Parathyroid adenoma (tissue), 2 donors: Measurements from ENCODE around the gene ACTRT2.

Experiments
- H2AFZ ChIP-seq: fragments of 300-600 bp; sonication (generic); one replicate; pipeline ENCODE4 v1.7.0; 2017; ENCODE audit warnings: antibody characterized with exemption, mild to moderate bottlenecking
- H3K27ac ChIP-seq: fragments of 300-600 bp; sonication (generic); one replicate; pipeline ENCODE4 v1.7.0; 2017
- H3K27me3 ChIP-seq: fragments of 300-600 bp; sonication (generic); one replicate; pipeline ENCODE4 v1.7.0; 2017; ENCODE audit warnings: low read length; ENCODE audit not compliant: control insufficient read depth, insufficient read depth
- H3K36me3 ChIP-seq: fragments of 300-600 bp; sonication (generic); one replicate; pipeline ENCODE4 v1.7.0; 2017; ENCODE audit warnings: low read length; ENCODE audit not compliant: control insufficient read depth, insufficient read depth
- H3K4me1 ChIP-seq: fragments of 300-600 bp; sonication (generic); one replicate; pipeline ENCODE4 v1.7.0; 2017; ENCODE audit warnings: control low read depth
- H3K4me2 ChIP-seq: fragments of 300-600 bp; sonication (generic); one replicate; pipeline ENCODE4 v1.7.0; 2017; ENCODE audit warnings: low read length
- H3K4me3 ChIP-seq: fragments of 300-600 bp; sonication (generic); one replicate; pipeline ENCODE4 v1.7.0; 2017; ENCODE audit warnings: low read depth, low read length
- H3K79me2 ChIP-seq: fragments of 300-600 bp; sonication (generic); one replicate; pipeline ENCODE4 v1.7.0; 2017; ENCODE audit warnings: control low read depth
- H3K9ac ChIP-seq: fragments of 300-600 bp; sonication (generic); one replicate; pipeline ENCODE4 v1.7.0; 2017; ENCODE audit warnings: mild to moderate bottlenecking
- H3K9me3 ChIP-seq: fragments of 300-600 bp; sonication (generic); one replicate; pipeline ENCODE4 v1.7.0; 2017; ENCODE audit warnings: low read length; ENCODE audit not compliant: control insufficient read depth
- TF ChIP-seq, protein P1 (sequence below): fragments of 300-600 bp; sonication (generic); IDR thresholded peaks from one replicate; pipeline ENCODE4 v1.7.0; 2017; ENCODE audit warnings: antibody characterized with exemption, mild to moderate bottlenecking
- donor health status: primary hyperparathyroidism.

Gene ACTRT2

DNA sequence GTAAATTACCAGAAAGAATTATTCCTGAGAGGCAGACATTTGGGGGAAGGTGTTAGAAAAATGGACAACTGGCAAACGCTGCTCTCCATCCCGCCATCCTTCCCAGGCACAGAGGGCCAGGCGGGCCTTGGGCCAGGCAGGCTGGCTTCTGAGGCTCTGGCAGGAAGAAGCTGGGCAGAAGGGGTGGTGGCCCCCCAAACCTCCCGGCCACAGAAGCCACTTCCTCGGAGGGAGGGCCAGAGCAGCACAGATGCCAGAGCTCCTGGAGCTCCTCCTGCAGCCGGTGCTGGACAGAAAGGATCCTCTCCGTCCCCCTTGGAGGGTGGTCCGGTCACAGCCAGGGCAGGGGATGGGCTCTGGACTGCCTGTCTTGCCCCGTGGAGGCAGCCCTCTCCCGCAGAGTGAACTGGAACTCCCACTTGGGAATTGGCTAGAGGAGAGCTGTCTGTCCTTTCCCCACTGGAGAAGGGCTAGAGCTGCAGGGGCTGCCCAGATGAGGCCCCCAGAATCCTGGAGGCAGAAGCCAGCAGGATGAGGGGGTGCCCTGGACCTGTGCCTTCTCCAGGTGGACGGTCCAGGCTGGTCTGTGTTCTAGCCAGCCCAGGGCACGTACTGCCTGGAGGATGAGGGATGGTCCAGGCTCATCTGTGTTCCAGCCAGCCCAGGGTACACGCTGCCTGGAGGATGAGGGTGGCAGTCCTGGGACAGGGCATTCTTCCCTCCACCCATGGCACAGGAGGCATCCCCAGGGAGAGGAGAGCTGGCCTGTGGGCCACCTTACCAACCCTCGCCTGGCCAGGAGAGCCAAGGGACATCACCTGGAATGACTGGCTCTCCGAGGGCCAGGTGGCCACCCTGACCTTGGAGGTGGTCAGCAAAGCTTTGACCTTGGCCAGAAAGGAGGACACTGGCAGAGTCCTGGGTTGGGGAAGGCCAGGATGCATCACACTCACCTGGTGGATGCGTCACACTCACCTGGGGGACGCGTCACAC, 47.4 kb upstream of the ACTRT2 start:
- H3K36me3 ChIP-seq = no peaks in the 10 kb centered on the region

DNA sequence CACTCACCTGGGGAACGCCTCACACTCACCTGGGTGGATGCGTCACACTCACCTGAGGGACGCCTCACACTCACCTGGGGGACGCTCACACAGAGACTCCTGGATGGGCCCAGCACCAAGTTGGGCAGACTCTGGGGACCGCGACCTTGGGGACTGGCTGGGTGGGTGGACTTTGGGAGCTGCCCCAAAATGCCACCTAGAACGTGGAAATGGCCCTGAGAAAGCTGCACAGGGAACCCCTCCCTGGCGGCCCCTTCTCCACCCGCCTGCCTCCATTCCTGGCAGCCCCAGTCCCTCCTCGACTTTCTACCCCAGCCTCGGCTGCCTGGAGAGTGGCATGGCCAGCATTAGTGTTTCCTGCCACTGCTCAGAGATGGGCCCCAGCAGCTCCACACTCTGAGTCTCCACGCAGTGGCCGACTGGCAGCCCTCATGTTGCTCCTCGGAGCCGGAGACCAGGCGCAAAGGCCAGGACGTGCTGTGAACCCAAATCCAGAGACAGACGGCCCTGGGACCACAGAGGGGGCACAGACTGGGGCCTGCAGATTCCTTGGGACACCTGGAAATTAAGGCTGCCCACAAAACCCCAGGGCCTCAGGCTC, 46.5 kb upstream of the ACTRT2 start:
- TF ChIP-seq, protein P1, sequence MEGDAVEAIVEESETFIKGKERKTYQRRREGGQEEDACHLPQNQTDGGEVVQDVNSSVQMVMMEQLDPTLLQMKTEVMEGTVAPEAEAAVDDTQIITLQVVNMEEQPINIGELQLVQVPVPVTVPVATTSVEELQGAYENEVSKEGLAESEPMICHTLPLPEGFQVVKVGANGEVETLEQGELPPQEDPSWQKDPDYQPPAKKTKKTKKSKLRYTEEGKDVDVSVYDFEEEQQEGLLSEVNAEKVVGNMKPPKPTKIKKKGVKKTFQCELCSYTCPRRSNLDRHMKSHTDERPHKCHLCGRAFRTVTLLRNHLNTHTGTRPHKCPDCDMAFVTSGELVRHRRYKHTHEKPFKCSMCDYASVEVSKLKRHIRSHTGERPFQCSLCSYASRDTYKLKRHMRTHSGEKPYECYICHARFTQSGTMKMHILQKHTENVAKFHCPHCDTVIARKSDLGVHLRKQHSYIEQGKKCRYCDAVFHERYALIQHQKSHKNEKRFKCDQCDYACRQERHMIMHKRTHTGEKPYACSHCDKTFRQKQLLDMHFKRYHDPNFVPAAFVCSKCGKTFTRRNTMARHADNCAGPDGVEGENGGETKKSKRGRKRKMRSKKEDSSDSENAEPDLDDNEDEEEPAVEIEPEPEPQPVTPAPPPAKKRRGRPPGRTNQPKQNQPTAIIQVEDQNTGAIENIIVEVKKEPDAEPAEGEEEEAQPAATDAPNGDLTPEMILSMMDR = no peak

More for the DNA sequence above, 47.4 kb upstream of the ACTRT2 start:
- no peaks in the 10 kb centered on the region for H3K79me2 ChIP-seq
- H3K27me3 ChIP-seq = no peaks in the 10 kb centered on the region
- H3K4me3 ChIP-seq = no peak overlapping the region
- H2AFZ ChIP-seq = no peak overlapping the region
- no peak overlapping the region for H3K9ac ChIP-seq
- no peak overlapping the region for H3K27ac ChIP-seq
- no peaks in the 10 kb centered on the region for H3K4me1 ChIP-seq
- no peaks in the 10 kb centered on the region for H3K9me3 ChIP-seq
- H3K4me2 ChIP-seq = no peak overlapping the region
- TF ChIP-seq, protein P1 = no peak

DNA sequence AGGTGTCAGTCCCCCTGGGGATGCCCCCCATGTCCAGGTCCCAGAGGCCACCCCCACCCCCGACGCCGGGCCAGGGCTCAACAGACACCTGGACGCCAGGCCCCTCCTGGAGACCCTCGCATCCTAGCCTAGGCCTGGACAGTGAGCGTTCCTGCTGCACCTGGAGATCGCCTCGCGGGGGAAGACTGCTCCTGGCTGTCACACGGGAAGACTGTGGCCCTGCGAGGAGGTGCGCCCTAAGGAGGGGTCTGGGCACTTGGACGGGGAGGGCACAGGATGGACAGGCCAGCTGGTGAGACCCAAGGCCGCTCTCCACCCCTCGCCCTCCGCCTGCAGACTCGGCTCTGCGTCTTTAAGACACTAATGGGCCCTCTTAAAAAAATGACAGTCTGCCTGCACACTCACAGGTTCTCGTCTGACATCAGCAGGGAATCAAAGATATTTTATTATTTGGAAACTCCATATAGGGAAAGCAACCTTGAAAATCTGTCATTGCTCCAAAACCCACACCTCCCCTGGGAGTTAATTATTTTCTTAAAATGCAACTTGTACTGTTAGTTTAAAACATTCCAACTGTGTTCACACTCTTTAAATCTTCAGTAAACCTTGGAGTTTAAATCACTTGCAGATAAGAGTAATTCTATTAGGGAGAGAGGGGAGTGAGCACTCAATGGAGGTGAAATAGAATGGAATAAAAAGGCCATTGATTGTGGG, 45.6 kb upstream of the ACTRT2 start:
- no peaks in the 10 kb centered on the region for H3K4me1 ChIP-seq
- no peak overlapping the region for H3K27ac ChIP-seq
- H3K4me2 ChIP-seq = no peak overlapping the region
- no peak overlapping the region for H3K4me3 ChIP-seq
- no peaks in the 10 kb centered on the region for H3K79me2 ChIP-seq
- H3K9me3 ChIP-seq = no peaks in the 10 kb centered on the region
- no peaks in the 10 kb centered on the region for H3K36me3 ChIP-seq
- H3K9ac ChIP-seq = no peak overlapping the region
- TF ChIP-seq, protein P1 = no peak
- H3K27me3 ChIP-seq = no peaks in the 10 kb centered on the region
- no peak overlapping the region for H2AFZ ChIP-seq

More for the DNA sequence above, 46.5 kb upstream of the ACTRT2 start:
- Histone ChIP-seq H3K79me2 (no peaks in the 10 kb centered on the region), H3K27ac (no peak overlapping the region), H2AFZ (no peak overlapping the region), H3K4me2 (no peak overlapping the region), H3K36me3 (no peaks in the 10 kb centered on the region), H3K27me3 (no peaks in the 10 kb centered on the region), H3K4me3 (no peak overlapping the region), H3K9me3 (no peaks in the 10 kb centered on the region), H3K9ac (no peak overlapping the region), H3K4me1 (no peaks in the 10 kb centered on the region)

DNA sequence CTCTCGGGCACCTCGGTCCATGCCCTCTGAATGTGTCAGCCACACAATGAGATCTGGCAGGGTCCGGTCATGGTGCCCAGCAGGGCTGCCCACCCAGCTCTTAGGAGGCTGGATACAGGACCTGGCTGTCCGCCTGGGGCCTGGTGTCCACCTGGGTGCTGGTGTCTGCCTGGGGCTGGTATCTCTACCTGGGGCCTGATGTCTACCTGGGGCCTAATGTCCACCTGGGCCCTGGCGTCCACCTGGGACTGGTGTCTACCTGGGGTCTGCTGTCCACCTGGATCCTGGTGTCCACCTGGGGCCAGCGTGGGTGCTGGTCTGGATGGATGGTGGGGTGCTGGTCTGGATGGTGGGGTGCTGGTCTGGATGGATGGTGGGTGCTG, 45.1 kb upstream of the ACTRT2 start:
- no peak overlapping the region for H3K27ac ChIP-seq
- H3K4me3 ChIP-seq = no peak overlapping the region
- no peaks in the 10 kb centered on the region for H3K79me2 ChIP-seq
- TF ChIP-seq, protein P1 = no peak
- no peak overlapping the region for H3K4me2 ChIP-seq
- no peaks in the 10 kb centered on the region for H3K27me3 ChIP-seq
- H3K9me3 ChIP-seq = no peaks in the 10 kb centered on the region
- no peak overlapping the region for H3K9ac ChIP-seq
- no peaks in the 10 kb centered on the region for H3K4me1 ChIP-seq
- H2AFZ ChIP-seq = no peak overlapping the region
- H3K36me3 ChIP-seq = no peaks in the 10 kb centered on the region
